Stimulated activated naive CD8-positive, alpha-beta T cell treated with anti-CD3 and anti-CD28 coated beads, Interleukin-15, Interleukin-2, amounts not matched to agents 100 ng/mL and 50 ng/mL, for 24 hours (primary cell): ENCODE results near the gene PDIK1L.

Experiments used
- H3K27ac Mint-ChIP-seq: one replicate; pipeline ENCODE4 v1.8.0; 2021; ENCODE audit warnings: mild to moderate bottlenecking, mixed read lengths
- H3K27me3 Mint-ChIP-seq: one replicate; pipeline ENCODE4 v1.8.0; 2021; ENCODE audit warnings: mixed read lengths
- H3K36me3 Mint-ChIP-seq: one replicate; pipeline ENCODE4 v1.8.0; 2021; ENCODE audit warnings: low read depth, mixed read lengths
- H3K4me1 Mint-ChIP-seq: one replicate; pipeline ENCODE4 v1.8.0; 2021; ENCODE audit warnings: low read depth, mixed read lengths
- H3K4me3 Mint-ChIP-seq: one replicate; pipeline ENCODE4 v1.8.0; 2021; ENCODE audit warnings: mild to moderate bottlenecking, mixed read lengths
- H3K9me3 Mint-ChIP-seq: one replicate; pipeline ENCODE4 v1.8.0; 2021; ENCODE audit warnings: mixed read lengths

Gene PDIK1L

DNA sequence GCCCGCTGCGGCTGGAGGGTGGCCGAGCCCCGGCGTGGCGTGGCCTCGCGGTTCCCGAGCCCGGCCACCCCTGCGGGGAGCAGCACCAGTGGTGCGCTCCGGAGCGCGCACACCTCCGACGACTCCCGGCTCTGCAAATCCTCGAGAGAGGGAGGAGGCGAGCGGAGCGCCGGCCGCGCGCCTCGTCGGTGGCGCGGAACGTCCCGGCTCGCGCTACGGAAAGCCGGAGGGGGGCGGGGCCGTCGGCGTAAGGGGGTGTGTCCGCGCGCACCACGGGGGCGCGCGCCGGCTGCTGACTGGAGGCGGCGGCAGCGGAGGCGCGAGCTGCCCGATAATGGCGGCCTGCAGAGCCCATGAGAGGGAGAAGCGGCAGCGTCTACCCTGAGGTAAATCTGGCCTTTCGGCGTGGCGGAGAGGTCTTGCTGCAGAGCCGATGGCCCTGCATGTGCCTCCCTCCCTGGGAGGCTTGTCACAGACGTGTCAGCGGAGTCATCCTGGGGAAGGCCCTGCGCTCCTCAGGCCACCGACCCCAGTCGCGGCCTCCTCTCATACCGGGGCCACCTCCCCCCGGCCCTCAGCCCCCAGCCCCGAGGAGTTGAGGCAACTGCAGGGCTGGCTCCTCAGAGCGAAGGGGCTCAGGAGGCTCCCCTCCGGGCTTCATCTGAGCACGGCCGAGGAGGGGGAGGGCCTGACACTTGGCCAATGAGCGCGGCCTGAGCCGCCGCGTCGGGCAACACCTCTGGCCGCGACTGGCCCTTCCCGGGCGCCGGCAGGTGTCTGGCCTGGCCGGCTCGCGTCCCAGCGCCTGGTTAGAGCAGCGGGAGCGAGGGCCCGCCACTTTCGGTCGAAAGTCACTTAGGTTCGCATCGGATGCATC, at the start of gene PDIK1L:
Gene PDIK1L (plus strand): TSS at position 295 of the 877 bp plus-strand sequence. CDS start 2,485 bp downstream, outside the sequence.
- H3K36me3 Mint-ChIP-seq, result peaks cover 12% of the 10 kb centered on the region
- peaks cover 29% of the 10 kb centered on the region for H3K4me1 Mint-ChIP-seq
- no peaks in the 10 kb centered on the region for H3K9me3 Mint-ChIP-seq
- H3K27me3 Mint-ChIP-seq, result no peaks in the 10 kb centered on the region
- H3K4me3 Mint-ChIP-seq, result peak within 1 kb of the TSS; percentile 97
- H3K27ac Mint-ChIP-seq, result peak within 1 kb of the TSS; percentile 93

DNA sequence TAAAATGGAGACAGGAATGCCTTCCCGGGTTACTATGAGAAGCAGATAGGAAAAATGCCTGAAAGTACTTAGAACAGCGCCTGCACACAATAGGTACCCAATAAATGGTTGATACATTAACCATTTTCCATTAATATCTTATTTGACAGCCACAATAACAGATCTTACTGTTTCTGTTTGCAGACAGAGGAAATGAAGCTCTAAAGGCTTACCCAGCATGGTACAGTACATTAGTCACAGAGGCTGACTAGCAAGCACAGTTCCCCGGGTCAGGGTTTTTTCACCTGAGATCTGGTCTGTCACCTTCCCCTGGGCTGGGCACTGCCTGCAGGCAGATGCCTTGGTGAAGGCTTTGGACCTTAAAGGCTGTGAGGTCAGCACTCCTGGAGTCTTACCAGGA, 47.1 kb upstream of the PDIK1L start:
- no peak overlapping the region for H3K27ac Mint-ChIP-seq
- no peaks in the 10 kb centered on the region for H3K4me1 Mint-ChIP-seq
- no peaks in the 10 kb centered on the region for H3K9me3 Mint-ChIP-seq
- no peak overlapping the region for H3K4me3 Mint-ChIP-seq
- peaks cover 4% of the 10 kb centered on the region for H3K27me3 Mint-ChIP-seq
- H3K36me3 Mint-ChIP-seq, result no peaks in the 10 kb centered on the region

DNA sequence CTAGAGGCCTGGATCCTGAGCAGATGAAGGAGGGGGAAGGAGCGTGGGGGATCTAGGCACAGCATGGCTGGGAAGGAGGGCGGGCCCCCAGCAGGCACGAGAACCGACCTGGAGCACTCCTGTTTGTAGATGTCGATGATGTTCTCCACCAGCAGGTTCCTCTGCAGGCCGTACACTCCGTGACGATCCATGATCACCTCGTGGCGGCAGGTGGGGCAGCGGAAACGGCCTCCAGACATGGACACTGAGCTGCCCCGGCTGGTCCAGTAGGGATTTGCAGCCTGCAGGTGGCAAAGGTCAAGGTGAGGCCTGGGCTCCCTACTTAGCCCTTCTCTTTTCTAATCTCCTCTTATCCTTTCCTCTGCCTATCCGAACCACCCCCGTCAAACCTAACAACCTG, 45.5 kb upstream of the PDIK1L start:
- H3K36me3 Mint-ChIP-seq, result no peaks in the 10 kb centered on the region
- no peaks in the 10 kb centered on the region for H3K4me1 Mint-ChIP-seq
- no peak overlapping the region for H3K27ac Mint-ChIP-seq
- H3K4me3 Mint-ChIP-seq, result no peak overlapping the region
- peaks cover 11% of the 10 kb centered on the region for H3K27me3 Mint-ChIP-seq
- no peaks in the 10 kb centered on the region for H3K9me3 Mint-ChIP-seq

DNA sequence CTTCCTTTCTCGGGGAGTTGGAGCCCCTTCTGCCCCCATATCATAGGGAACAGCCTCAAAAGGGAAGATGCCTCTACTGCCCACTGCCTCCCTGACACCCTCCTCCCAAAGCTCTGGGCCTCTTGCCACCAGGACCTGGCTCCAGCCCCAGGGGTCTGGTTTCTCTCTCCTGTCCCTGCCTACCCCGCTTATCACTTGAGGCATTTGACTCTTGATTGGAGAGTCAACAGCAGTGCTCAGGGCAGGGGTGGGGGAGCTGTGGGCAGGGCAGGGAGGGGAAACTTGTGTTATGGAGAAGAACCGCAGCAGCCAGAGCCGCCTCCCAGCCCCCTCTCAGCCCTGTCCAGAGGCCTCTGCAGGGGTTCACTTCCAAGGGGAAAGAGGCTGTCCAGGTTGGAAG, 44.8 kb upstream of the PDIK1L start:
- Mint-ChIP-seq H3K4me1 (no peaks in the 10 kb centered on the region), H3K27ac (no peak overlapping the region), H3K36me3 (no peaks in the 10 kb centered on the region), H3K4me3 (no peak overlapping the region), H3K9me3 (no peaks in the 10 kb centered on the region), H3K27me3 (peaks cover 12% of the 10 kb centered on the region)

DNA sequence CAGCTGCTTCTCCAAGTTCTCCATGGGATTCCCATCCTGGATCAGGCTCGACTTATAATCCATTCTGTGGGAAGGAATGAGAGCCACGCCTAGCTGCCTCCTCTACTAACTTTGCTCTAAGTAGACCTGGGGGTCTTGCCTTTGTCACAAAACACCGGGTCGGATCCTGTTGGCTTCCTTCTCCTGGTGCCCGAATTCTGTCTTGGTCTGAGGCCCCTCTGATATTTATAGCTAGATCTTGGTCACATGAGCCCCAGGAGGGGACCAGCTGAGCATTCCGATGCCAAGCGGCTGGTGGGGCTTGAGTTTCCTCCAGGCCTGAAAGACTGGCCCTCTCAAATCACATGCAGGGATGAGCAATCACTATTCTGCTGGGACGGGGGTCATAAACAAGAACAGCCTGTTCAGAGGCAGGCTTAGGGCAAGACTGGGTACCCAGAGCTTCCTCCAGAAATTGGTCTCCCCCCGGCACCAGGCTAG, 44.2 kb upstream of the PDIK1L start, which contains the start of gene TRIM63:
Gene TRIM63 (minus strand): TSS at position 199 of the 480 bp plus-strand sequence. CDS start 136 bp downstream, at position 63.
- H3K4me1 Mint-ChIP-seq, result no peaks in the 10 kb centered on the region
- H3K36me3 Mint-ChIP-seq, result no peaks in the 10 kb centered on the region
- peaks cover 18% of the 10 kb centered on the region for H3K27me3 Mint-ChIP-seq
- no peaks in the 10 kb centered on the region for H3K9me3 Mint-ChIP-seq
- no peak within 1 kb of the TSS for H3K27ac Mint-ChIP-seq
- H3K4me3 Mint-ChIP-seq, result no peak within 1 kb of the TSS

DNA sequence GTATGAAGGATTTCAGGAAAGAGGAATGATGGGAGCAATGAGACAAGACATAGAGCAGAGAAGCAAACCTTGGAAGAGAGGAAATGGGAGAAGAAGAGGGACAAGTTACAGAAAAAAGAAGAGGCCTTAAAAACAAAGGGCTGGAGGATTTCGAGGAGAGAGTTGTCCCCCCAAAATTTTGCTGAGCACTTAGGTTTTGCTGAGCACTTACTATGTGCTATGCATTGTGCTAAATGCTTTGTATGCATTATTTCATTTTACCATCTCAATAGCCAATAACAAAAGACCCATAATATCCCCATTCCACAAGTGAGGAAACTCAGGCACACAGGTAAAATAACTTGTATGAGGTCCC, 41.7 kb upstream of the PDIK1L start:
- H3K27ac Mint-ChIP-seq, result no peak overlapping the region
- H3K27me3 Mint-ChIP-seq, result peaks cover 30% of the 10 kb centered on the region
- H3K4me1 Mint-ChIP-seq, result no peaks in the 10 kb centered on the region
- no peak overlapping the region for H3K4me3 Mint-ChIP-seq
- H3K9me3 Mint-ChIP-seq, result no peaks in the 10 kb centered on the region
- H3K36me3 Mint-ChIP-seq, result no peaks in the 10 kb centered on the region

DNA sequence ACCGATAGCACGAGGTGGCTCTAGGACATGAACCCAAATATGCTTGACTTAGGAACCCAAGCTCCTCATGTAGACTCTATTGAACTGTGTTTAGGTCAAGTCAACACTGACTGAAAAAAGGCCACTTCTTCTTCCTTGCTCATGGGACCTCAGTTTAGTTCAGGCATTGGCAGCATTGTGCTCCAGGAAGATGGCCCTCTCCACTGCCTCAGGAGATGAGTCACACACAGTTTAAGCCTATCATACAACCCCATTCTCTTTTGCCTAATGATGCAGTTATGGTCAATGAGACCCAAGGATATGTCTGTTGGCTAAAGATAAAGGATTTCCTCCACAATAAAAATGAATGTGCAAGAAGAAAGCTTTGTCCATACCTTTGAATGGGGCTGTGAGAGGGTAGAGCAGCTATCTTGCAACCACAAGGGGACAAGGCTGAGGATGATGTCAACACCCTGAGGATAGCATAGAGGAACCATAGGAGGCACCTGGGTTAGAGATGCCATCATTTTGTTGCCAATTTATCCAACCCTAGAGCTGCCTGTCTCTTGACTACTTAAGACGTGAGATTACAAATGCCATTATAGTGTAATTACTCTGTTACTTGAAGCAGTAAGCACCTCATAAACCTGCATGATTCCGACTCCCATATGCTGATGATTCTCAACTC, 41.2 kb upstream of the PDIK1L start:
- Mint-ChIP-seq H3K9me3 (no peaks in the 10 kb centered on the region), H3K4me1 (no peaks in the 10 kb centered on the region), H3K27ac (no peak overlapping the region), H3K36me3 (no peaks in the 10 kb centered on the region), H3K27me3 (peaks cover 30% of the 10 kb centered on the region), H3K4me3 (no peak overlapping the region)

DNA sequence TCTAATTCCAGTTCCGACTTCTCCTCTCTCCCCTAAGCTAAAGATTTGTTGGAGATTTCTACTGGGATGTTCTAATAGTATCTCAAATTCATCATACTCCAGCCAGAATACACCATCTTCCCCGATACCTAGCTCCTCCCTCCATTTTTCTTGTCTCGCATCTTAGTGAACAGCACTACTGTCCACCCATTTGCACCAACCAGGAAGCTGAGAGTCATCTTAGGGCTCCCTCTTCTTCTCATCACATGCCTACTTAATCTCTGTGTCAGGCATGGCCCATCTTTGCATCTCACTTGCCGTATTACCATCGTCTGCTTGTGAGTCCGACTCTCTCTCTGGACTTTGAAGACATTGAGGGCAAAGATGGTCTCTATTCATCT, 40.7 kb upstream of the PDIK1L start:
- no peak overlapping the region for H3K27ac Mint-ChIP-seq
- H3K36me3 Mint-ChIP-seq, result no peaks in the 10 kb centered on the region
- no peak overlapping the region for H3K4me3 Mint-ChIP-seq
- no peaks in the 10 kb centered on the region for H3K9me3 Mint-ChIP-seq
- peaks cover 30% of the 10 kb centered on the region for H3K27me3 Mint-ChIP-seq
- H3K4me1 Mint-ChIP-seq, result no peaks in the 10 kb centered on the region

DNA sequence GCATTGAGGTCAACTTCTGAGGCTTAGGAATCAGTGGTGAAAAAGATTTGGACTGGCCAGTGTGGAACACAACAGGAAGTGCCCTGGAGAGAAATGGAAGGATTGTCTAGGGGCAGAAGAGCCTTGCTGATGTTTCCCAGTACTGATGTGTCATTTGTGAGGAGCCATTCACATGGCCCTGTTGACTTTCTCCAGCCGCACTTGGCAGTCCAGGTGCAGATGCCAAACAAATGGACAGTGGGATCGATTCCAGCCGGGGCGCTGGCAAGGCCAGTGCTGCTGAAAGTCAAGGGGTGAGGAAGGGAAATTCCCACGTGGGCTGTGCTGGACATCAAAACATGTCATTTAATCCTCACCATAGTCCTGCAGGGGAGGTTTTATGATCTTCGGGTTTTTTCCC, 39.3 kb upstream of the PDIK1L start:
- Mint-ChIP-seq H3K27ac (no peak overlapping the region), H3K4me1 (no peaks in the 10 kb centered on the region), H3K9me3 (no peaks in the 10 kb centered on the region)

DNA sequence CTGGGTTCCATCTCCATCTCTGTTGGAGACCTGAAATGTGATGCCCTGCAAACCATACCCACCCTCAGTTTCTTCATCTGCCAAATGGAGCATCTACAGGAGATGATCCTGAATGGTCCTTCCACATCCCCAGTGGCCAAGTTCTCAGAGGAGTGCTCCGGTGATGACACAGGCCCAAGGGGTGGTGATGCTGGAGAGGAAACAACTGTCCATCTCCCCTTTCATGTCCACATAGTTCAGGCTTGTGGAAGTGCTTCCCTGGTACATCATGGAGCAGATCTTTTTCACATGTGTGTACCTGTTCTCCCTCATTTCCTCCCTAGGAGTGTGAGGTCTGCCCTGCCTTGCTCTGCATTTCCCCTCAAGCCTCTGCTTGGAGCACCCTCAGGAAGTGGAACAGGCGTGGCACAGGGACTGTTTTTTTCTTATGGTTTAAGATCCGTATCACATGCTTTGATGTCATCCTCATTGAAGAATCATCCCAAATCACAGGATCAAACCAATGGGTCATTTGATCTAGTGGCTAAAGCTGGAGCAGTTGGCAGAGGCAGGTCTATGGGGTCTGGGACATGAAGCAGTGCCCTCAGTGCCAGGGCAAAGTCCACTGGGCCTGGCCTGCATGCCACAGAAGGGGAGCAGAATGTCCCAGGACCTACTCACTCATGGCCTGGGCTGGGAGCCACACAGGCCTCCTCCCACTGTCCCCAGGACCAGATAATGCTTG, 36.0 kb upstream of the PDIK1L start:
- H3K27ac Mint-ChIP-seq, result no peak overlapping the region
- H3K27me3 Mint-ChIP-seq, result peaks cover 24% of the 10 kb centered on the region
- H3K4me1 Mint-ChIP-seq, result no peaks in the 10 kb centered on the region
- H3K36me3 Mint-ChIP-seq, result no peaks in the 10 kb centered on the region
- H3K4me3 Mint-ChIP-seq, result no peak overlapping the region
- no peaks in the 10 kb centered on the region for H3K9me3 Mint-ChIP-seq

More for the DNA sequence above, 39.3 kb upstream of the PDIK1L start:
- peaks cover 27% of the 10 kb centered on the region for H3K27me3 Mint-ChIP-seq
- H3K4me3 Mint-ChIP-seq, result no peak overlapping the region
- H3K36me3 Mint-ChIP-seq, result no peaks in the 10 kb centered on the region

DNA sequence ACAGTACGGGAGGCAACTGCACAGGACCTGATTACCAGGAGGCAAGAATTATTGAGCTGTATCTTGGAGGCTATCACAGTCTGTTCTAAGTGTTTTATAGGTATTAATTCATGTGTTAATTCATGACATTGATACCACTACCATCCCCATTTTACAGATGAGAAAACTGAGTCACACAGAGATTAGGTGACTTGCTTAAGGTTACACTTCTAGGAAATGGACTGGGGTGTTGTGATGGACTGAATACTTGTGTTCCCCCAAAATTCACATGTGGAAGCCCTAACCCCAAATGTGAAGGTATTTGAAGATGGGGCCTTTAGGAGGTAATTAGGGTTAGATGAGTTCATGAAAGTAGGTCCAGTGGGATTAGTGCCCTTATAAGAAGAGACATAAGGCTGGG, 34.1 kb upstream of the PDIK1L start:
- Mint-ChIP-seq H3K36me3 (no peaks in the 10 kb centered on the region), H3K27ac (no peak overlapping the region), H3K27me3 (peaks cover 11% of the 10 kb centered on the region), H3K4me1 (no peaks in the 10 kb centered on the region), H3K4me3 (no peak overlapping the region), H3K9me3 (no peaks in the 10 kb centered on the region)

DNA sequence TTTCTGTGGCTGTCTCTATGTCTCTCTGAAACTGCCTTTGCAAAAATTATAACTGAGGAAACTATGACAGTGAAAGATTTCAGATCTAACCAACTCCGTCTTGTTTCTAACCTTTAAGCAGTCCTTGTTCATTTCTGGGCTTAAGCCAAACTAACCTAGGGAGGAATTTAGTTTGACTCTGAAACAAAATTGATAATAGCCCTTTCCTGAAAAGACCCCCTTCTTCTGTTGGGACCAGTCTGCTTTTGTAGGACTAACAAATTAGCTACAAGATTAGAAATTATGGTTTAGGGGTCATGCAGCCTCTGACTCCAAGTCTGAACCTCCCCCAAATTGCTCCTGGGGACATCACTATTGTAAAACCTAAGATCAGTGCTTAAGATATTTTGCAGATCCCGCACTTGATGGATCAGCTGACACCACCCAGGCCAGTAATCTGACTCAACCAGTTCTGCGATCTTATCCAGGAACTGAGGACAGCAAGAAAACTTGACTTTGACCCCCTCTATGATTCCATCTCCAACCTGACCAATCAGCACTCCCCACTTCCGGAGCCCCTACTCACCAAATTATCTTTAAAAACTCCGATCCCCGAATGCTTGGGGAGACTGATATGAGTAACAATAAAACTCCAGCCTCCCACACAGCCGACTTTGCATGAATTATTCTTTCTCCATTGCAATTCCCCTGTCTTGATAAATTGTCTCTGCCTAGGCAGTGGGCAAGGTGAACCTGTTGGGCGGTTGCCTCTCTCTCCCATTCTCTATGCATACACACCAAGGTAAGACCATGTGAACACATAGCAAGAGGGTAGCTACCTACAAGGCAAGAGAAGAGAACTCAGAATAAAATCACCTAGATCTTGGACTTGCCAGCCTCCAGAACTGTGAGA, 33.1 kb upstream of the PDIK1L start:
- peaks cover 1% of the 10 kb centered on the region for H3K27me3 Mint-ChIP-seq
- no peaks in the 10 kb centered on the region for H3K9me3 Mint-ChIP-seq
- H3K27ac Mint-ChIP-seq, result no peak overlapping the region
- H3K4me3 Mint-ChIP-seq, result no peak overlapping the region
- H3K36me3 Mint-ChIP-seq, result no peaks in the 10 kb centered on the region
- no peaks in the 10 kb centered on the region for H3K4me1 Mint-ChIP-seq

DNA sequence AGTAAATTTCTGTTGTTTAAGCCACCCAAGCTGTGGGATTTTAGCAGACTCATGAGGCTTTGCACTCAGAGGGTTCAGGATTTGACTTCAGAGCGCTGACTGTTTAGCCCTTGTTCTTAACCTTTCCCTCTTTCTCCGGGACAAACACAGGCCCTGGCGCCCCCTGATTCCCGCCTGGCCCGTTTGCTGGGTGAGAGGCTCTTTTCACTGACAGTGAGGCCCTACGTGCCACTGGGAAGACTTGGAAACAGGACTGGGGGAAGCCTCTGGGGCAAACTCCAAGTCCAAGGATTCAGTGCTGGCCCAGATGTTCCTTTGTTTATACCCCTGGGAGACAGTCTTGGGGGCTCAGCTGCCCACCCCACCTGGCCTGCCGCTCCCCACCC, 32.5 kb upstream of the PDIK1L start:
- Mint-ChIP-seq H3K27me3 (peaks cover 2% of the 10 kb centered on the region), H3K27ac (no peak overlapping the region), H3K9me3 (no peaks in the 10 kb centered on the region), H3K4me3 (no peak overlapping the region), H3K4me1 (no peaks in the 10 kb centered on the region), H3K36me3 (no peaks in the 10 kb centered on the region)
